ENCODE measurements around the gene FEZF1.

DNA sequence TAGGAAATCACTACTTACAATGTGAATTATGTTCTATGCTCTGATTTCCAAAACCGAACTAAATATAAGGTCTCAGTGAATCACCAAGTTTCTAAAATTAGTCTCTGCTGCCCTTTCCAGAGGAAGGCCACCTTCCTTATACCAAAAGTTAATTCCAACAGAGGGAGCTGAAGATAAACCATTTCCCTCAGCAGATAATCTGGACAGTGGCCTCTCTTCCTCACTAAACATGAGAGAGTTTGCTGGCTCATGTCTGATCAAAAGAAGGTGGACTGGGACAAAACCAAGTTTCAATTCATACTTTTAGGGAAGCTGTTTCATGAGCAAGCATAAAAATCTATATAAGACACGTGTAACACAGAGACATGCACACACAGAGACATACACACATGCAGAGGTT, 6.4 kb downstream of the FEZF1 start:
- TF ChIP-seq EZH2 (IDR thresholded peaks at IDR 0.05; ENCODE audit: borderline replicate concordance, insufficient read depth, low read length, poor library complexity, severe bottlenecking) (no peak), TAF1 (IDR thresholded peaks at IDR 0.05; ENCODE audit: low read depth) (no peak), POLR2AphosphoS5 (IDR thresholded peaks at IDR 0.05) (no peak), MXI1 (conservative IDR thresholded peaks at IDR 0.05; ENCODE audit: poor library complexity, severe bottlenecking) (no peak), SMC3 (conservative IDR thresholded peaks at IDR 0.05; ENCODE audit: poor library complexity) (no peak), EP300 (conservative IDR thresholded peaks at IDR 0.05; ENCODE audit: poor library complexity, severe bottlenecking) (no peak)
- TF ChIP-seq, protein P1, sequence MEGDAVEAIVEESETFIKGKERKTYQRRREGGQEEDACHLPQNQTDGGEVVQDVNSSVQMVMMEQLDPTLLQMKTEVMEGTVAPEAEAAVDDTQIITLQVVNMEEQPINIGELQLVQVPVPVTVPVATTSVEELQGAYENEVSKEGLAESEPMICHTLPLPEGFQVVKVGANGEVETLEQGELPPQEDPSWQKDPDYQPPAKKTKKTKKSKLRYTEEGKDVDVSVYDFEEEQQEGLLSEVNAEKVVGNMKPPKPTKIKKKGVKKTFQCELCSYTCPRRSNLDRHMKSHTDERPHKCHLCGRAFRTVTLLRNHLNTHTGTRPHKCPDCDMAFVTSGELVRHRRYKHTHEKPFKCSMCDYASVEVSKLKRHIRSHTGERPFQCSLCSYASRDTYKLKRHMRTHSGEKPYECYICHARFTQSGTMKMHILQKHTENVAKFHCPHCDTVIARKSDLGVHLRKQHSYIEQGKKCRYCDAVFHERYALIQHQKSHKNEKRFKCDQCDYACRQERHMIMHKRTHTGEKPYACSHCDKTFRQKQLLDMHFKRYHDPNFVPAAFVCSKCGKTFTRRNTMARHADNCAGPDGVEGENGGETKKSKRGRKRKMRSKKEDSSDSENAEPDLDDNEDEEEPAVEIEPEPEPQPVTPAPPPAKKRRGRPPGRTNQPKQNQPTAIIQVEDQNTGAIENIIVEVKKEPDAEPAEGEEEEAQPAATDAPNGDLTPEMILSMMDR (IDR thresholded peaks at IDR 0.05; ENCODE audit: poor library complexity, severe bottlenecking) = no peak
- TF ChIP-seq, protein P2, sequence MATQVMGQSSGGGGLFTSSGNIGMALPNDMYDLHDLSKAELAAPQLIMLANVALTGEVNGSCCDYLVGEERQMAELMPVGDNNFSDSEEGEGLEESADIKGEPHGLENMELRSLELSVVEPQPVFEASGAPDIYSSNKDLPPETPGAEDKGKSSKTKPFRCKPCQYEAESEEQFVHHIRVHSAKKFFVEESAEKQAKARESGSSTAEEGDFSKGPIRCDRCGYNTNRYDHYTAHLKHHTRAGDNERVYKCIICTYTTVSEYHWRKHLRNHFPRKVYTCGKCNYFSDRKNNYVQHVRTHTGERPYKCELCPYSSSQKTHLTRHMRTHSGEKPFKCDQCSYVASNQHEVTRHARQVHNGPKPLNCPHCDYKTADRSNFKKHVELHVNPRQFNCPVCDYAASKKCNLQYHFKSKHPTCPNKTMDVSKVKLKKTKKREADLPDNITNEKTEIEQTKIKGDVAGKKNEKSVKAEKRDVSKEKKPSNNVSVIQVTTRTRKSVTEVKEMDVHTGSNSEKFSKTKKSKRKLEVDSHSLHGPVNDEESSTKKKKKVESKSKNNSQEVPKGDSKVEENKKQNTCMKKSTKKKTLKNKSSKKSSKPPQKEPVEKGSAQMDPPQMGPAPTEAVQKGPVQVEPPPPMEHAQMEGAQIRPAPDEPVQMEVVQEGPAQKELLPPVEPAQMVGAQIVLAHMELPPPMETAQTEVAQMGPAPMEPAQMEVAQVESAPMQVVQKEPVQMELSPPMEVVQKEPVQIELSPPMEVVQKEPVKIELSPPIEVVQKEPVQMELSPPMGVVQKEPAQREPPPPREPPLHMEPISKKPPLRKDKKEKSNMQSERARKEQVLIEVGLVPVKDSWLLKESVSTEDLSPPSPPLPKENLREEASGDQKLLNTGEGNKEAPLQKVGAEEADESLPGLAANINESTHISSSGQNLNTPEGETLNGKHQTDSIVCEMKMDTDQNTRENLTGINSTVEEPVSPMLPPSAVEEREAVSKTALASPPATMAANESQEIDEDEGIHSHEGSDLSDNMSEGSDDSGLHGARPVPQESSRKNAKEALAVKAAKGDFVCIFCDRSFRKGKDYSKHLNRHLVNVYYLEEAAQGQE (IDR thresholded peaks at IDR 0.05; ENCODE audit: borderline replicate concordance) = no peak
